HG02943 (cell line): Measurements from ENCODE around the gene FBXO27.
"Not testable (repeated sequence)": the region's sequence is repeated elsewhere in the genome, so short reads cannot be mapped to it uniquely, and the experiment has no call there.

Experiments used
- ATAC-seq: cut with Tn5 transposase; IDR thresholded peaks from one replicate; pipeline ENCODE4 v1.9.1; 2021; ENCODE audit warnings: mild to moderate bottlenecking, low read depth, moderate library complexity; ENCODE audit not compliant: unreplicated experiment

Gene FBXO27

GRCh38 chr19:39032063-39032918 lies at the start of gene FBXO27:
Gene FBXO27 (minus strand): TSS chr19:39032549. CDS start chr19:39032227, 322 bp downstream.
- ATAC-seq, result no peak

GRCh38 chr19:39080431-39080830 lies 48.1 kb upstream of the FBXO27 start:
- no peak for ATAC-seq

GRCh38 chr19:39078436-39079200 lies 46.3 kb upstream of the FBXO27 start:
- ATAC-seq, result no peak

- no peak for ATAC-seq
Measured at GRCh38 chr19:39077323-39077722, 45.0 kb upstream of the FBXO27 start.

- no peak for ATAC-seq
Measured at GRCh38 chr19:39074942-39075341, 42.6 kb upstream of the FBXO27 start.

GRCh38 chr19:39074205-39074692 lies 41.9 kb upstream of the FBXO27 start:
- ATAC-seq, result no peak

- no peak for ATAC-seq
Measured at GRCh38 chr19:39070888-39071287, 38.5 kb upstream of the FBXO27 start.

GRCh38 chr19:39068259-39068658 lies 35.9 kb upstream of the FBXO27 start:
- not testable (repeated sequence) for ATAC-seq

- no peak for ATAC-seq
Measured at GRCh38 chr19:39067104-39067503, 34.8 kb upstream of the FBXO27 start.

GRCh38 chr19:39065928-39066327 lies 33.6 kb upstream of the FBXO27 start:
- ATAC-seq, result no peak

- no peak for ATAC-seq
Measured at GRCh38 chr19:39064405-39064804, 32.1 kb upstream of the FBXO27 start.

- no peak for ATAC-seq
Measured at GRCh38 chr19:39060171-39060570, 27.8 kb upstream of the FBXO27 start.

- no peak for ATAC-seq
Measured at GRCh38 chr19:39059302-39059701, 27.0 kb upstream of the FBXO27 start.

GRCh38 chr19:39057615-39058014 lies 25.3 kb upstream of the FBXO27 start:
- ATAC-seq, result no peak

GRCh38 chr19:39054091-39054470 lies 21.7 kb upstream of the FBXO27 start:
- ATAC-seq, result no peak

- ATAC-seq, result no peak
Measured at GRCh38 chr19:39053276-39054090, 21.1 kb upstream of the FBXO27 start.

- ATAC-seq, result no peak
Measured at GRCh38 chr19:39052846-39053245, 20.5 kb upstream of the FBXO27 start.

- ATAC-seq, result no peak
Measured at GRCh38 chr19:39052243-39052746, 19.9 kb upstream of the FBXO27 start.

GRCh38 chr19:39047073-39047472 lies 14.7 kb upstream of the FBXO27 start:
- ATAC-seq, result no peak

GRCh38 chr19:39046037-39046821 lies 13.9 kb upstream of the FBXO27 start:
- no peak for ATAC-seq
